ENCODE results near the gene TMEM225B. TPM values are rescaled to one million over a fixed set of nuclear protein-coding genes. Genes with fewer than 3 reads are reported as not detected.
"Not testable (repeated sequence)": the region's sequence is repeated elsewhere in the genome, so short reads cannot be mapped to it uniquely, and the experiment has no call there.

Gene TMEM225B
- total RNA-seq, 2 donors from 2014 or later: 23.5 TPM; not detected in 1

DNA sequence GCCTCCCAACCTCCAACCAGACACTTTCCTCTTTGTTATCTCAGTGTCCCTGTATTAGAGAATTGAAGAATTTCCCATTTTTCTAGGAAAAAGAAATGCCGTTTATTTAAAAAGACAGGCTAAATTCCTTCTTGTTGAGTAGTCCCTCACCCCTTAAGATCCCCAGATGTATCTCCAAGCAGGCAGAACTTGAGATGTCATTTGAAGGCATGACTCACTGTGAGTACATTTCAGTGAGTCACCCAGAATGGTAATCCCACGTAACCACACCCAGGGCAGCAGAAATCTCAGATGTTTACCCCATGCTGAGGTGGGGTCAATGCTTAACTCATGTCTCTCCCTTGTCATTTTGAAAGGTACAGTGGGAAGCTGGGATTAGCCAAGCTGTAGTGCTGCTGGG is 35.2 kb upstream of the TMEM225B start:
- 38% methylated on average over 2 of the region's 2 CpGs for WGBS
- intact Hi-C loops (cut with DNase I): no loop called here
- H3K9me3 ChIP-seq: no peaks in the 10 kb centered on the region
- H3K27ac ChIP-seq: no peak overlapping the region
- H3K4me1 ChIP-seq (replicated peaks): no peaks in the 10 kb centered on the region
- H3K36me3 ChIP-seq: peaks cover 10% of the 10 kb centered on the region in 2 donors
- no peak for DNase-seq (ENCODE audit: low spot score)
- no peaks in the 10 kb centered on the region for H3K27me3 ChIP-seq (replicated peaks; ENCODE audit: insufficient read depth)
- H3K4me3 ChIP-seq: no peak overlapping the region
- TF ChIP-seq CTCF (IDR thresholded peaks at IDR 0.05) (no peak), POLR2A (IDR thresholded peaks at IDR 0.05) (no peak), POLR2AphosphoS5 (IDR thresholded peaks at IDR 0.05) (no peak)

DNA sequence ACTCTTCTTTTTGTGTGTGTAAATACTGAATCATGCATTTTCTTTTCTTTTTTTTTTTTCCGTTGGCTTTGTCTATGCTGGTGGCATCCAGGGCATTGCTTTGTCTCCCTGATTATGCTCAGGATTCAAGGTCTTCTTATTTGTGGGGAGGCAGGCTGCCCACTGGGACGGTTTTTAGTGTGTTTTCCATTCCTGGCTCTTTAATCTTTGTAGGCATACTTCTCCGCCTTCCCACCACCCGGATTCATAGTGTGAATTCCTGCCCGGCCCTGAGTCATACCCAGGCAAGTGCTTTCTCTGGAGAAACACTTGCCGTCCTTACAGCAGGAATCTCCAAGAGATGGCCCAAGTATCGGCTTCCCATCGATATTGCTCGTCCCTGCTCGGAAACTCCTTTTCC is 34.4 kb upstream of the TMEM225B start:
- TF ChIP-seq POLR2A (IDR thresholded peaks at IDR 0.05): no peak
- TF ChIP-seq POLR2AphosphoS5 (IDR thresholded peaks at IDR 0.05): no peak
- TF ChIP-seq CTCF (IDR thresholded peaks at IDR 0.05): no peak
- WGBS: 89% methylated on average over 10 of the region's 10 CpGs

GRCh38 chr7:99568770-99569169 is 29.3 kb upstream of the TMEM225B start:
- intact Hi-C loops (cut with DNase I); H3K9me3 ChIP-seq; H3K4me3 ChIP-seq; H3K27me3 ChIP-seq (replicated peaks; ENCODE audit: insufficient read depth); DNase-seq (ENCODE audit: low spot score); H3K36me3 ChIP-seq; H3K27ac ChIP-seq; H3K4me1 ChIP-seq (replicated peaks): not testable (repeated sequence)
- WGBS: 98% methylated on average over 7 of the region's 7 CpGs

More for the DNA sequence above, 34.4 kb upstream of the TMEM225B start:
- no peak for DNase-seq (ENCODE audit: low spot score)
- intact Hi-C loops (cut with DNase I): no loop called here
- no peak overlapping the region for H3K27ac ChIP-seq
- no peak overlapping the region for H3K4me3 ChIP-seq
- no peaks in the 10 kb centered on the region for H3K27me3 ChIP-seq (replicated peaks; ENCODE audit: insufficient read depth)
- peaks cover 10% of the 10 kb centered on the region in 2 donors for H3K36me3 ChIP-seq
- H3K4me1 ChIP-seq (replicated peaks): no peaks in the 10 kb centered on the region
- H3K9me3 ChIP-seq: no peaks in the 10 kb centered on the region

GRCh38 chr7:99571768-99572167 is 26.3 kb upstream of the TMEM225B start:
- TF ChIP-seq POLR2A (IDR thresholded peaks at IDR 0.05) (no peak), POLR2AphosphoS5 (IDR thresholded peaks at IDR 0.05) (no peak), CTCF (IDR thresholded peaks at IDR 0.05) (no peak)
- no peaks in the 10 kb centered on the region for H3K4me1 ChIP-seq (replicated peaks)
- H3K4me3 ChIP-seq: no peak overlapping the region
- intact Hi-C loops (cut with DNase I): no loop called here
- no peaks in the 10 kb centered on the region for H3K27me3 ChIP-seq (replicated peaks; ENCODE audit: insufficient read depth)
- DNase-seq (ENCODE audit: low spot score): no peak
- no peaks in the 10 kb centered on the region for H3K9me3 ChIP-seq
- H3K27ac ChIP-seq: no peak overlapping the region
- H3K36me3 ChIP-seq: no peaks in the 10 kb centered on the region
- WGBS: 85% methylated on average over 3 of the region's 3 CpGs

DNA sequence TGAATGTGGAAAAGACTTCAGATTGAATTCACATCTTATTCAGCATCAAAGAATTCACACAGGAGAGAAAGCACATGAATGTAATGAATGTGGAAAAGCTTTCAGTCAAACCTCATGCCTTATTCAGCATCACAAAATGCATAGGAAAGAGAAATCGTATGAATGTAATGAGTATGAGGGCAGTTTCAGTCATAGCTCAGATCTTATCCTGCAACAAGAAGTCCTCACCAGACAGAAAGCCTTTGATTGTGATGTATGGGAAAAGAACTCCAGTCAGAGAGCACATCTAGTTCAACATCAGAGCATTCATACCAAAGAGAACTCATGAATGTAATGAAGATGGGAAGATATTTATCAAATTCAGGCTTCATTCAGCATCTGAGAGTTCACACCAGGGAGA is 24.8 kb upstream of the TMEM225B start:
- 80% methylated on average over 1 of the region's 1 CpG for WGBS
- H3K4me3 ChIP-seq: no peak overlapping the region
- TF ChIP-seq POLR2AphosphoS5 (IDR thresholded peaks at IDR 0.05) (no peak), CTCF (IDR thresholded peaks at IDR 0.05) (no peak), POLR2A (IDR thresholded peaks at IDR 0.05) (no peak)
- no peaks in the 10 kb centered on the region for H3K9me3 ChIP-seq
- H3K36me3 ChIP-seq: no peaks in the 10 kb centered on the region
- H3K27ac ChIP-seq: no peak overlapping the region
- no peaks in the 10 kb centered on the region for H3K27me3 ChIP-seq (replicated peaks; ENCODE audit: insufficient read depth)
- intact Hi-C loops (cut with DNase I): no loop called here
- H3K4me1 ChIP-seq (replicated peaks): no peaks in the 10 kb centered on the region
- no peak for DNase-seq (ENCODE audit: low spot score)
